HepG2 (cell line): ENCODE results near the gene LOX. TPM values are rescaled to one million over a fixed set of nuclear protein-coding genes. Genes with fewer than 3 reads are reported as not detected.

Experiments
- ATAC-seq: fragments of 200-7000 bp; cut with Tn5 transposase; 3 replicates; pipeline ENCODE4 v1.9.1; 2020; ENCODE audit warnings: mild to moderate bottlenecking, moderate library complexity
- BruUV-seq: library from RNA; stranded (reverse); fragments of 400-500 nt; replicated peaks from 2 replicates; lab custom pipeline; 2021; lab: Mats Ljungman, UMichigan
- CTCF ChIA-PET: fragments of 300-600 bp; formaldehyde crosslinking; extraction: SDS; loops from one replicate; lab custom pipeline; 2021; ENCODE audit warnings: low total read pairs, inconsistent platforms, low intra/inter-chr PET ratio; lab: Yijun Ruan, JAX
- POLR2A ChIA-PET: fragments of 350-600 bp; sonication (Branson Sonifier 250); formaldehyde crosslinking; loops from one replicate; lab custom pipeline; 2020; ENCODE audit warnings: antibody characterized with exemption, inconsistent platforms; lab: Yijun Ruan, JAX
- DNase-seq: peaks from one replicate; pipeline ENCODE4 v3.0.0-alpha.2; 2015; ENCODE audit warnings: low spot score
- FAIRE-seq: peaks from 3 replicates; lab custom pipeline; 2011; peaks lifted over from hg19 to GRCh38; lab: Jason Lieb, UNC
- H2AFZ ChIP-seq: one replicate; pipeline ENCODE4 v1.6.1; 2011; ENCODE audit warnings: low read length, inconsistent platforms
- H3K27ac ChIP-seq: fragments of 300-600 bp; 3 replicates; pipeline ENCODE4 v1.8.0; 2011; ENCODE audit warnings: mixed run types, mild to moderate bottlenecking, mixed read lengths, low read length, inconsistent platforms; ENCODE audit not compliant: insufficient read depth; ENCODE audit errors: extremely low read length
- H3K27me3 ChIP-seq, 2 experiments: fragments of 200-600 bp in 1 of 2; 2 replicates in 1 of 2; 3 replicates in 1 of 2; pipeline versions ENCODE4 v1.6.0 to v1.8.0; 2011; ENCODE audit warnings: low read length in 2 of 2, mild to moderate bottlenecking in 2 of 2, moderate library complexity in 2 of 2, inconsistent platforms in 1 of 2; ENCODE audit not compliant: insufficient read depth in 2 of 2, control insufficient read depth in 1 of 2
- H3K36me3 ChIP-seq, 2 experiments: fragments of 200-600 bp in 1 of 2; replicated peaks in 1 of 2; 2 replicates in 1 of 2; 3 replicates in 1 of 2; pipeline versions ENCODE4 v1.5.1 to v1.8.0; 2011; ENCODE audit warnings: low read length in 2 of 2, inconsistent platforms in 1 of 2; ENCODE audit not compliant: insufficient read depth in 2 of 2, control insufficient read depth in 1 of 2
- H3K4me1 ChIP-seq: 2 replicates; pipeline ENCODE4 v1.5.1; 2012; ENCODE audit warnings: low read length, inconsistent platforms; ENCODE audit not compliant: insufficient read depth
- H3K4me2 ChIP-seq: 2 replicates; pipeline ENCODE4 v1.6.0; 2011; ENCODE audit warnings: low read depth, low read length, inconsistent platforms
- H3K4me3 ChIP-seq, 3 experiments: fragments of 200-600 bp in 1 of 3; sonication (generic), shearing (Covaris generic) in 1 of 3; replicated peaks in 1 of 3; 2 replicates each; pipeline ENCODE4 v1.5.1; 2011 to 2016; ENCODE audit warnings: low read length in 3 of 3, inconsistent platforms in 2 of 3, low read depth in 2 of 3, mild to moderate bottlenecking in 2 of 3, control low read depth in 1 of 3, mixed read lengths in 1 of 3; ENCODE audit not compliant: insufficient read depth in 1 of 3
- H3K79me2 ChIP-seq: one replicate; pipeline ENCODE4 v1.6.1; 2011; ENCODE audit warnings: low read length, inconsistent platforms; ENCODE audit not compliant: insufficient read depth
- H3K9ac ChIP-seq: 2 replicates; pipeline ENCODE4 v1.6.0; 2011; ENCODE audit warnings: mild to moderate bottlenecking, low read depth, low read length, inconsistent platforms; ENCODE audit not compliant: insufficient read depth
- H3K9me3 ChIP-seq: 2 replicates; pipeline ENCODE4 v1.5.1; 2012; ENCODE audit warnings: mild to moderate bottlenecking, low read length
- H4K20me1 ChIP-seq: 2 replicates; pipeline ENCODE4 v1.6.0; 2011; ENCODE audit warnings: inconsistent platforms, mild to moderate bottlenecking, low read length, moderate library complexity; ENCODE audit not compliant: insufficient read depth
- DR1 ChIP-seq: sonication (generic); formaldehyde crosslinking; IDR thresholded peaks from 2 replicates; pipeline ENCODE4 v1.8.0; 2021; ENCODE audit warnings: mild to moderate bottlenecking, missing genetic modification reagents, inconsistent platforms
- JARID2 ChIP-seq: sonication (generic); formaldehyde crosslinking; IDR thresholded peaks from 2 replicates; pipeline ENCODE4 v1.8.1; 2023; ENCODE audit warnings: missing genetic modification reagents, inconsistent platforms; ENCODE audit not compliant: insufficient replicate concordance
- KLF13 ChIP-seq: sonication (generic); formaldehyde crosslinking; IDR thresholded peaks from 2 replicates; pipeline ENCODE4 v1.4.0; 2020; ENCODE audit warnings: mild to moderate bottlenecking, missing genetic modification reagents
- MIER3 ChIP-seq: IDR thresholded peaks from 2 replicates; pipeline ENCODE4 v1.6.1; 2016; ENCODE audit warnings: missing compliant biosample characterization, borderline replicate concordance
- NFIB ChIP-seq: sonication (generic); formaldehyde crosslinking; IDR thresholded peaks from 2 replicates; pipeline ENCODE4 v1.9.0; 2021; ENCODE audit warnings: missing genetic modification reagents, mild to moderate bottlenecking, borderline replicate concordance
- PAF1 ChIP-seq: IDR thresholded peaks from 2 replicates; pipeline ENCODE4 v1.6.1; 2016; ENCODE audit warnings: missing genetic modification reagents, missing compliant biosample characterization
- PAXIP1 ChIP-seq: sonication (generic); formaldehyde crosslinking; conservative IDR thresholded peaks from 2 replicates; pipeline ENCODE4 v1.4.0; 2020; ENCODE audit warnings: mild to moderate bottlenecking, missing genetic modification reagents, moderate library complexity
- RXRB ChIP-seq: IDR thresholded peaks from 2 replicates; pipeline ENCODE4 v1.6.1; 2016; ENCODE audit warnings: borderline replicate concordance, missing genetic modification reagents, missing compliant biosample characterization
- SMARCC2 ChIP-seq: fragments of 450-650 bp; IDR thresholded peaks from 2 replicates; pipeline ENCODE4 v1.6.1; 2017; ENCODE audit warnings: antibody characterized with exemption, mild to moderate bottlenecking
- TEAD2 ChIP-seq: sonication (generic); formaldehyde crosslinking; IDR thresholded peaks from 2 replicates; pipeline ENCODE4 v1.9.0; 2021; ENCODE audit warnings: missing genetic modification reagents
- XBP1 ChIP-seq: sonication (generic); formaldehyde crosslinking; IDR thresholded peaks from 2 replicates; pipeline ENCODE4 v1.5.0; 2020; ENCODE audit warnings: missing genetic modification reagents
- ZFP36L2 ChIP-seq: sonication (generic); formaldehyde crosslinking; IDR thresholded peaks from 2 replicates; pipeline ENCODE4 v1.4.0; 2020; ENCODE audit warnings: missing genetic modification reagents
- ZNF761 ChIP-seq: sonication (generic); formaldehyde crosslinking; conservative IDR thresholded peaks from 2 replicates; pipeline ENCODE4 v1.4.0; 2020; ENCODE audit warnings: mild to moderate bottlenecking, missing genetic modification reagents
- ZNF773 ChIP-seq: sonication (generic); formaldehyde crosslinking; IDR thresholded peaks from 2 replicates; pipeline ENCODE4 v1.4.0; 2020; ENCODE audit warnings: missing genetic modification reagents, borderline replicate concordance
- WGBS: methylation state at CpG from one replicate; pipeline ENCODE4 v1.1.6; 2017; ENCODE audit warnings: low lambda C conversion rate; 5-methylcytosine and 5-hydroxymethylcytosine counted together
- in situ Hi-C: cut with HindIII; loops from 2 replicates; pipeline ENCODE4 v1.10.0; 2017; ENCODE audit warnings: low pct_unique_long_range_greater_than_20kb; ENCODE audit not compliant: extremely low pct_ligation_motif_present
- intact Hi-C: fragments of 100-400 bp; cut with micrococcal nuclease; formaldehyde crosslinking; loops from one replicate; pipeline ENCODE4 v1.10.0; 2022; ENCODE audit not compliant: unreplicated experiment
- polyA plus RNA-seq, 8 experiments: library from polyadenylated mRNA; depleted of rRNA in 3 of 8; stranded (reverse) in 7 of 8; unstranded in 1 of 8; fragments of >200 nt; fragmentation: Illumina TruSeq in 4 of 8; extraction: Trizol in 4 of 8; gene quantifications; 2 replicates each; pipeline versions ENCODE4 v1.2.1 to v1.2.3, GENCODE V29; 2011 to 2016; ENCODE audit warnings: low read depth in 4 of 8, missing spikeins in 1 of 8, mixed read lengths in 1 of 8; ENCODE audit not compliant: insufficient read depth in 1 of 8
- total RNA-seq, 5 experiments: library from RNA; depleted of rRNA; stranded (reverse); fragments of >200 nt; fragmentation: Illumina TruSeq; extraction: Trizol; gene quantifications; 2 replicates each; pipeline ENCODE4 v1.2.3, GENCODE V29; 2016; ENCODE audit warnings: low read depth in 1 of 5

LOX gene
- total and polyA plus RNA-seq, 2 of the 13 experiments (the other 11 are each of a cell fraction or from before 2014, with no cell fraction given): 0.73 to 173 TPM

- TF ChIP-seq ZNF761 (CRISPR knock-in tag) (no peak), MIER3 (CRISPR knock-in tag) (no peak), PAXIP1 (CRISPR knock-in tag) (no peak), JARID2 (CRISPR knock-in tag) (no peak), ZNF773 (no peak), ZFP36L2 (CRISPR knock-in tag) (no peak)
These were observed 21.2 kb upstream of the LOX start (continued) for GRCh38 chr5:122099060-122099790.

GRCh38 chr5:122097391-122097790 is 19.3 kb upstream of the LOX start:
- no peak for FAIRE-seq
- intact Hi-C loops: loop anchor here (1.0 kb wide), 1 partner anchor 62 kb away; no protein-coding TSS in a partner anchor
- 21% methylated on average over 1 of the region's 1 CpG for WGBS
- H3K36me3 ChIP-seq: no peaks in the 10 kb centered on the region
- BruUV-seq: no TSS peak
- H3K79me2 ChIP-seq: no peaks in the 10 kb centered on the region
- POLR2A ChIA-PET: no interaction called here
- TF ChIP-seq TEAD2 (CRISPR knock-in tag) (no peak), XBP1 (CRISPR knock-in tag) (no peak), KLF13 (CRISPR knock-in tag) (no peak), MIER3 (CRISPR knock-in tag) (no peak), NFIB (CRISPR knock-in tag) (no peak), RXRB (CRISPR knock-in tag) (no peak), SMARCC2 (no peak), DR1 (no peak), PAF1 (CRISPR knock-in tag) (no peak)
- TF ChIP-seq, all 625 proteins: peak for 0
- H3K27me3 ChIP-seq: no peaks in the 10 kb centered on the region
- no peak overlapping the region for H3K4me2 ChIP-seq
- no peak overlapping the region for H3K27ac ChIP-seq
- no peak overlapping the region for H3K9ac ChIP-seq
- H2AFZ ChIP-seq: no peak overlapping the region
- no peak overlapping the region for H3K4me3 ChIP-seq
- no peaks in the 10 kb centered on the region for H3K4me1 ChIP-seq
- no peaks in the 10 kb centered on the region for H4K20me1 ChIP-seq
- no peak for ATAC-seq
- CTCF ChIA-PET: no interaction called here
- H3K9me3 ChIP-seq: no peaks in the 10 kb centered on the region
- DNase-seq: no peak
- in situ Hi-C loops: no loop called here
